ENCODE measurements around the gene SLC27A5.
A peak's percentile ranks its signal among the peaks of the same experiment; 100 is the strongest.
"Not testable (repeated sequence)": the region's sequence is repeated elsewhere in the genome, so short reads cannot be mapped to it uniquely, and the experiment has no call there.

The SLC27A5 gene

DNA sequence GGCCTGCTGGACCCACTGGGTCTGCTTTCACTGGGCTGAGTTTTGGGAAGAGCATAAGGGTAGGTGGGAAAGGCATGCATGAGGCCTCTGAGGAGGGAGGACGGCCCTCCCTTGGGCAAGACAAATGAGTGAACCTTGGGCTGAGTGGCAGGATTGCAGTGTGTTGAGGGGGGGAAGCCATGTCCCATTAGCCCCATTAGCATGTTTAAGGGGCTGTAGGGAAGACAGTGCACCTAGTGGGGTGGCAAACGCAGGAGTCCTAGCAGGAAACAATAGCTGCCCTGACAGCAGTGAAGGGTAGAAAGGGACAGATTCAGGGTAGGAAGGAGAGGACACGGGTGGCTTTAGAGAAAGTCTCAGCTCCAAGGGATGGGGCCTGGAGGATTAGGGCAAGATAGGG, 10.9 kb upstream of the SLC27A5 start:
- DNase-seq (ENCODE audit: low read depth in 2 of 2), result no peak

- no peak for DNase-seq (ENCODE audit: low read depth in 2 of 2)
These were observed 9.9 kb upstream of the SLC27A5 start for GRCh38 chr19:58521651-58522050.

DNA sequence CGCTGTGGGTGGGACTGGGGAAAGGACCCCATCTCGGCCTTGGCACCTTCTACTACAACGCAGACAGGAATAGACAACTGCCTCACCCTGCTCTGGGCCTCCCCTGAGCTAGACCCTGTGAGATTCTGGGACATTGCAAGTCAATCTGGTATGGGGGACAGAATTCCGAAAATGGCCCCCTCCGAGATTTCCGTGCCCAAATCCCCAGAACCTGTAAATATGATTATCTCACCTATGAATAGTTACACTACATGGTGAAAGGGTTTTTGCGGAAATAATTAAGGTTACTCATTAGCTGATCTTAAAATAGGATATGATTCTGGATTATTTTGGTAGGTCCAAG, 8.4 kb upstream of the SLC27A5 start:
- no peak for DNase-seq (ENCODE audit: low read depth in 2 of 2)

DNA sequence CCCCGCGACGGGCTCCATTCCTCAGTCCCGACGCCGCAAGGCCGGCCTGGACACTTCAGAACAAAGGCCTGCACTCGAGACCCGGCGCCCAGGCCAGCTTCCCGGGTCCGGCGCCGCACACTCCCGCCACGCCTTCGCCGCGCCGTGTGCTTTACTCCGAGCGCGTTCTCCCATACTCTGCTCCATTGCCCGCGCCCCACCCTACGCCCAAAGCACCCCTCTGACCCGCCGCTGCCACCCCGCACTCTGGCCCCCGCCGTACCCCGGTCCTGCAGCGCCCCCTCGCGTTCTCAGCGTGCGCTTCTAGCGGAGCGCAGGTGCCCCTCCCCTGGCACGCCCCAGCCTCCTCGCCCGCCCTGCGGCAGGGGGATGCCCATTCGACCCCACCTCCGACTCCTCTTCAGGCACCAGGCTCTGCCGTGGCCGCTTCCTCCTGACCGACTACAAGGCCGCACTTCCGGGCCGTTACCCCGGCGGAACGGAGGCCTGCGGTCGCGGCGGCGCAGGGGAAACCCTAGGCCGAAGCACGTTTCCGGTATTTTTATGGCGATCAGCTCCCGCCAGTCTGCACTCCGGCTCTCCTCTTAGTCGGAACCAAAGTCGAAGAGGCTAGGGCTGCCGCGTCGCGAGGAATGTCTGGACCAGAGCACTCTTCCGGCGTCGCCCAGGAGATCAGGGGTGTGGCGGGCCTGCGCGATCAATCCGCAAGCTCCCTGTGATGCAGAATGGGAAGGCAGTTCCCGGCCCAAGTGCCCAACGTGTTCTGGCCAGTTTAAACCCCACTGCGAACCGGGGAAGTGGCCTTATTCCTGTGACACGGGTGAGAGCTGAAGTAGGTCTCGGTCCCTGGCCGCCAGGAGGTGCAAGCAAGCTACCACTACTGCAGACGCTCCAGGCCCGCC, 7.8 kb upstream of the SLC27A5 start, which contains the start of gene ZBTB45:
Gene ZBTB45, minus strand, starts transcription at position 456 of the 902 bp plus-strand sequence. CDS start 2,137 bp downstream, outside the sequence.
- peak; percentile 88 to 90 for DNase-seq (ENCODE audit: low read depth in 2 of 2)

GRCh38 chr19:58519087-58519354, 7.2 kb upstream of the SLC27A5 start:
- peak in 1 of 2 donors; percentile 47 for DNase-seq (ENCODE audit: low read depth in 2 of 2)

- DNase-seq (ENCODE audit: low read depth in 2 of 2), result no peak
These were observed 6.7 kb upstream of the SLC27A5 start for GRCh38 chr19:58518256-58519086.

GRCh38 chr19:58516964-58517833, 5.4 kb upstream of the SLC27A5 start:
- no peak for DNase-seq (ENCODE audit: low read depth in 2 of 2)

DNA sequence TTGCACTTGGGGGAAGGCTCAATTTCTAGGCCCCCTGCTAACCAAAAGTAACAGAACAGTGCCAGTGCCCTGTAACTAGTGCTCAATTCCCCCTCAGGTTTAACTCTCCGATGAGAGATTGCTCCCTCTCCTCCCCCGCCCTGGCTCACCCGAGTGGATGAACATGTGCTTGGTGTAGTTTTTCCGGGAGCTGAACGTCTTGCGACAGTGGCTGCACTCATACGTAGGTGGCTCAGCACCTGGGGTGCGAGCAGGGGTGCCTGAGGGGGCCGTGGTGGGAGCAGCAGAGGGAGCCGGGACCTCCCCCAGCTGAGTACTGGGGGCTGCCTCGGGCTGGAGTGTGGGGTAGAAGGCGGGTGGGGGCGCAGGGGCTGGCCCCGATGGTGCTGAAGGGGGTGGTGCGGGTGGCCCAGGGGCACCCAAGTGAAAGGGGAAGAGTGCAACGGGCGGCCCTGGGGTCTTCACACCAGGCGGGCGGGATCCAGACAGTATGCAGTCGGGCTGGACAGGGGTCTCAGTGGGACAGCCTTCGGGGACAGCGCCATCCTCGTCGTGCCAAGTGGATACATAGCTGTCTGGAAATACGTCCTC, 4.5 kb upstream of the SLC27A5 start:
- no peak for DNase-seq (ENCODE audit: low read depth in 2 of 2)

GRCh38 chr19:58515259-58515658, 3.5 kb upstream of the SLC27A5 start:
- DNase-seq (ENCODE audit: low read depth in 2 of 2), result no peak

DNA sequence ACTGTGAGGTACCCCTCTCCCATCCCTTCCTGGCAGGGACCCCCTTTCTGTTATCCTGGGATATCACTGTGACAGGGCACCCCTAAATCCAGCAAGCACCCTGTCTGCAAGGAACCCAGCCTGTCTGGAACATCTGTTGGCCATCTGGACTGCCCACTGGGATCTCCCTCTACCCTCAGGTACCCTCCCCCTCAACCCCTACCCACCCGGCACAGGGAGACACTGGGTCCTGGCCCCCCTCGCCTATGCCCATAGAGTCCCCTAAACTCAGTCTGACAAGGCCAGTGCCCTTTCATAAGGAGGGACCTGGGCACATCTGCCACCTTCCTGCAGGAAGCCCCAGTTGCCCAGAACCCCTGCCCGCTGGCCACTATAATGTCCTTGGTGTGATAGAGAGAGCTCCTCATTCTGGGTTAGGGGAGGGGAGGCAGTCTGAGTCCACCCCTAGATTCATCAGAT, 2.8 kb upstream of the SLC27A5 start:
- DNase-seq (ENCODE audit: low read depth in 2 of 2), result no peak

- peak; percentile 93 to 97 for DNase-seq (ENCODE audit: low read depth in 2 of 2)
These were observed 2.1 kb upstream of the SLC27A5 start for GRCh38 chr19:58513694-58514563.

- no peak for DNase-seq (ENCODE audit: low read depth in 2 of 2)
These were observed 1.5 kb upstream of the SLC27A5 start for GRCh38 chr19:58513213-58513693.

GRCh38 chr19:58510084-58510862, 1.5 kb downstream of the SLC27A5 start:
- no peak for DNase-seq (ENCODE audit: low read depth in 2 of 2)

DNA sequence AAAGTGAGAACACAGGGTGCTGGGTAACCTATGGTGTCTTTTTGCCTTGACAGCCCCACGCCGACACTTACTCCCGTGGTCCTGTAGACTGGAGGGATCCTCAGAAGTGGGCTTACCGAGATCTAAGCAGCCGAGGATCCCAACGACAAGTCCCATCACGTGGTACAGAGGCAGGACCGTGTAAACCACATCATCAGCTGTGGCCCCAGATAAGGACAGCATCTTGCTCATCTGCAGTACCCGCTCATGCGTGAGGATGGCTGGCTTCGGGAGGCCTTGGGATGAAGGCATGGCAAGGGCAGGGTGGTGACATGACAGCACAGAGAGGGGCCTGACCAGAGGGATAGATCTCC, 2.1 kb downstream of the SLC27A5 start:
- no peak for DNase-seq (ENCODE audit: low read depth in 2 of 2)

DNA sequence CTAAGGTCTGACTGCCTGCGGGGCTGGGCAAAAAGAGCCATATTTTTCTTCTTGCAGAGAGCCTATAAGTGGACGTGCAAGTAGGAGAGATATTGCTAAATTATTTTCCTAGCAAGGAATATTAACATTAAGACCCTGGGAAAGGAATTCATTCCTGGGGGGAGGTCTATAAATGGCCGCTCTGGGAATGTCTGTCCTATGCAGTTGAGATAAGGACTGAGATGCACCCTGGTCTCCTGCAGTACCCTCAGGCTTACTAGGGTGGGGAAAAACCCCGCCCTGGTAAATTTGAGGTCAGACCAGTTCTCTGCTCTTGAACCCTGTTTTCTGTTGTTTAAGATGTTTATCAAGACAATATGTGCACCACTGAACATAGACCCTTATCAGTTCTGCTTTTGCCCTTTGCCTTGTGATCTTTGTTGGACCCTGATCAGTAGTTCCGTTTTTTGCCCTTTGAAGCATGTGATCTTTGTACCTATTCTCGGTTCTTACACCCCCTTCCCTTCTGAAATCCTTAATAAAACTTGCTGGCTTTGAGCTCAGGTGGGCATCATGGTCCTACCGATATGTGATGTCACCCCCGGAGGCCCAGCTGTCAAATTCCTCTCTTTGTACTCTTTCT, 4.1 kb downstream of the SLC27A5 start:
- not testable (repeated sequence) for DNase-seq (ENCODE audit: low read depth in 2 of 2)

DNA sequence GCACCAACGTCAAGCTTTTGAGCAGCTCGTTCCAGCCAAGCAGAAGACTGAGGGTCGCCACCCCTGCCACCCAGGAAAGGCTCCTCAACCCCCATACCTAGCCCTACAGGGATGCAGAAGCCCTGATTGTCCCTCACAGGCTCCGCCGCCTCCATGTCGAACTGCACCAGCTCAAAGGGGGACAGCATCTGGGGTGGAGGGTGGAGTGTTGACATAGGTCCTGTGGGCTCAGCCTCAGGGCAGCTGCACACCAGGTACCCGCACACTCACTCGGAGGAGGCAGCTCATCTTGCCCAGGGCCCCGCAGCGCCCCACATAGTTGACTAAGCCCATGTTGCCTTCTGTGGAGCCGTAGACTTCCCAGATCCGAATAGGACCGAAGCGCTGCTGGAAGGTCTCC, 11.6 kb downstream of the SLC27A5 start:
- no peak for DNase-seq (ENCODE audit: low read depth in 2 of 2)

DNA sequence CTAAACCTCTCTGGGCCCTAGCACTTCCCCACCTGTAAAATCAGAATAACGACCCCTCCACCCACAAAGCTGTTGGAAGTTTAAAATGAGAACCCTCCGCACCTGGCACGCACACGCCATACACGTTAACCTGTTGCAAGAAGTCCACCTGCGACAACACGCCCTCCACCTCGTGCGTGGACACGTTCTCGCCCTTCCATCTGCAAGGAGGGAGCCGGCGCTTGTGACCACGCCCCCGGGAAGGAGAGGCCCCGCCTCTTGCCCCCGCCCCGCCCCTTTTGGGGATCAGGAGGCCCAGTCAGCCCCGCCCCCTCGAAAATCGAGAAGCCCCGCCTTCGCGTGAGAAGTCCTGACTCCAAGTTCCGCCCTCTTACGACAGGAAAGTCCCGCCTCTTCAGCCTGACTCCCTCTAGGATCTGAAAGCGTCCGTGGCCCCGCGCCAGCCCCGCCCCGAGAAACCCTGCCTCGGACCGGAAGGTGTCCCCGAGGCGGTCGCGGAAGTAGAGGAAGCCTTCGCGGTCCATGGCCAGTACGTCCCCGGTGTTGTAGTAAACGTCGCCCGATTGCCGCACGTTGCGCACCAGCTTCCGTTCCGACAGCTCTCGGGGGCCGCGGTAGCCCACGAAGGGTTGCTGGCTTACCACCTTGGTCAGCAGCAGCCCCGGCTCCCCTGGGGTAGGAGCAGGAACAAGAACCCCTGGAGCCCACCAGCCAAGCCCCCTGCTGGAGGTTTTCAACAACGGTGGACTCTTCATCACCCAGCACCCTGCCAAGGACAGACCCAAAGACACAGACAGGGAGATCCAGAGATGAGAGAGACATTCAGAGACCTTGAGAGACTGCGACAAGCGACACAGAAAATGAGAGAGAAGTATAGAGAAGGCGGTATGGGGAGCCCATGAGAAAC, 12.5 kb downstream of the SLC27A5 start:
- DNase-seq (ENCODE audit: low read depth in 2 of 2), result peak; percentile 99 to 100

Data from stimulated activated CD4-positive, alpha-beta T cell treated with anti-CD3 and anti-CD28 coated beads, Interleukin-15, amount 100 ng/mL, for 48 hours (primary cell).